Measurements from ENCODE around the gene CDC14B. TPM values are rescaled to one million over a fixed set of nuclear protein-coding genes. Genes with fewer than 3 reads are reported as not detected.
A peak's percentile ranks its signal among the peaks of the same experiment; 100 is the strongest.
"Not testable (repeated sequence)": the region's sequence is repeated elsewhere in the genome, so short reads cannot be mapped to it uniquely, and the experiment has no call there.

Gene CDC14B
- total RNA-seq, 1 experiment from 2014 or later = 23.5 TPM

DNA sequence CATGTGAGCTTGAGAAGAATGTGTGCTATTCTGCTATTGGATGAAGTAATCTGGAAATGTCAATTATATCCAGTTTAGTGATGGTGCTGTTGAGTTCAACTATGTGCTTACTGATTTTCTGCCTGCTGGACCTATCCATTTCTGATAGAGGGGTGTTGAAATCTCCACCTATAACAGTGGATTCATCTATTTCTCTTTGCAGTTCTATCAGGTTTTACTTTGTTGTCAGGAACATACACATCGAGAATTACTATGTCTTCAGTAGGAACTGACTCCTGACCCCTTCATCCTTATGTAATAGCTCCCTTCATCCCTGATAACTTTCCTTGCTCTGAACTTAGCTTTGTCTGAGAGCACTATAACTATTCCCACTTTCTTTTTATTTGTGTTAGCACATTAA lies 16.7 kb upstream of the CDC14B start:
- in situ Hi-C loops (cut with HindIII; ENCODE audit: low sequenced_read_pairs) = no loop called here
- DNase-seq (ENCODE audit: low spot score) = no peak

DNA sequence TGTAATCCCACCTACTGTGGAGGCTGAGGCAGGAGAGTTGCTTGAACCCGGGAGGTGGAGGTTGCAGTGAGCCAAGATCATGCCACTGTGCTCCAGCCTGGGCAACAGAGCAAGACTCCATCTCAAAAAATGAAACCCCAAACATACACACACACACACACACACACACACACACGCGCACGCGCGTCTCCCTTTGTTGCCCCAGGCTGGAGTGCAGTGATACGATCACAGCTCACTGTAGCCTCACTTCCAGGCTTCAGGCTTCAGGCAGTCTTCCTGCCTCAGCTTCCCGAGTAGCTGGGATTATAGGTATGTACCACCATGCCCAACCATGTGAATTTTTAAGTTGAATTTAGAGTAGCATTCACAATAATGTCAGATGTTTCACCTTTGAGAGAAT lies 13.9 kb upstream of the CDC14B start:
- in situ Hi-C loops (cut with HindIII; ENCODE audit: low sequenced_read_pairs); DNase-seq (ENCODE audit: low spot score): not testable (repeated sequence)

DNA sequence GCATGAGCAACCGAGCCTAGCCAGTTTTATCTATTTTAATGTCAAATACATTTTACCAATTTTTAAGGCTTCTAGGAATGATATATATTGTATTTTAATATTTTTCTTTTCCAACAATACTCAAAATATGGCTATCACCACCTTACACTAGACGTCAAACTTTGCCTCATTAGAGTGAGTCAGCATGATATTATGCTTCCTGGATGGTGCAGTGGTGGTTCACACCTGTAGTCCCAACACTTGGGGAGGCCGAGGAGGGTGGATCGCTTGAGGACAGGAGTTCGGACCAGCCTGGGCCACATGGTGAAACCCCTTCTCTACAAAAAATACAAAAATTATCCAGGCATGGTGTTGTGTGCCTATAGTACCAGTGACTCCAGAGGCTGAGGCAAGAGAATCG lies 7.3 kb upstream of the CDC14B start:
- no peak for DNase-seq (ENCODE audit: low spot score)
- in situ Hi-C loops (cut with HindIII; ENCODE audit: low sequenced_read_pairs) = no loop called here

DNA sequence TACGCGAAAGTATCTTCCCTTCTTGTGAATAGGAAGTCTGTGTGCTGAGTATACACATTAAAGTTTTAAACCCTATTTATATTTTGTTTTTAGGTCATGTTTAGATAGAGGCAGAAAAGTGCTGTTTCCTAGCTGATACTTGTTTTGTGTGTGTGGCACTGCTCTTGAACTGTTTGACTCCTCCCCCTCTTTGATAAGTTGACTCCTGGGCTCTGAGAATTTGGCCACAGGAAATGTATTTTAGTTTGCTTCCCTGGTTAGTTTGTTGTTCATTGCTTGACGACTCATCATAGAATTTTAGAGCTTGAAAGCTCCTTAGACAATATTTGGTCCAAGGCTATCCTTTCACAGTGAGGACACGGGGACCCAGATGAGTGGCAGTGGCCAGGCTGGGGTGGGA lies 2.0 kb upstream of the CDC14B start:
- in situ Hi-C loops (cut with HindIII; ENCODE audit: low sequenced_read_pairs) = no loop called here
- DNase-seq (ENCODE audit: low spot score) = no peak

DNA sequence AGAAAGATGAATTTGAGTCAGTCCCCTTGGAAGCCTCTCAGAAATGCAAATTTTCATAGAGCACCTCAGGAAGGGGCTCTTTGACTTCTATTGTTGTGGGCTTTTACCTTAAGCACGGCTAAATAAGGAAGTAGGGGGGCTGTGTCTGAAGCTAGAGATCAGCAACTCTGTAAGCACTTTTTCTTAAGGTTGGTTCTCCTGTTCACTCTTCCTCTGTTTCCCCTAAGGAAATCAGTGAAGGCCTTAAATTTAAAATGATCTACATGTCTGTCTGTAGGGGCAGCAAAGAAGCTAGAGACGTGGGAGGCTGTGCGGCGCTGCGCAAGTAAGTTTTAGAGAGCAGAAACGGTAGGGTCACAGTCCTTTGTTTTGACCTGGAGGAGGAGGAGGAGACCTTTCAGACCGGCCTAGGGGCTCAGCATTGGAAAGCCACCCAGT lies 1.2 kb upstream of the CDC14B start:
- in situ Hi-C loops (cut with HindIII; ENCODE audit: low sequenced_read_pairs) = no loop called here
- DNase-seq (ENCODE audit: low spot score) = no peak

DNA sequence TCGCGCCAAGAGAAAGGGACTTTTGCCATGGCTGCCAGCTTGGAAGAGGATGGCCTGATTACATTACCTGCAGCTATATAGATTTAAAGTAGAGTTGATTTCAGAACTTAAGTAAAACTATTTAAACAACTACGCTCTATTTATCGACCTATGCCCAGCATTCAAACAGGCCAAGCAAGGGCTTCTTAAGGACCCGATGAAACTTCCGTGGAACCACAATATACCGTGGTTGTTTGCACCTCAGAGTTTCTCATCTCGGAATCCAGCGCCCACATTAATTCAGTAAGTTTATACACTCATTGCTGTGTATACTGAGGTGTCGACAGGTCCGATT lies 505 bp upstream of the CDC14B start:
- no peak for DNase-seq (ENCODE audit: low spot score)
- in situ Hi-C loops (cut with HindIII; ENCODE audit: low sequenced_read_pairs) = no loop called here

DNA sequence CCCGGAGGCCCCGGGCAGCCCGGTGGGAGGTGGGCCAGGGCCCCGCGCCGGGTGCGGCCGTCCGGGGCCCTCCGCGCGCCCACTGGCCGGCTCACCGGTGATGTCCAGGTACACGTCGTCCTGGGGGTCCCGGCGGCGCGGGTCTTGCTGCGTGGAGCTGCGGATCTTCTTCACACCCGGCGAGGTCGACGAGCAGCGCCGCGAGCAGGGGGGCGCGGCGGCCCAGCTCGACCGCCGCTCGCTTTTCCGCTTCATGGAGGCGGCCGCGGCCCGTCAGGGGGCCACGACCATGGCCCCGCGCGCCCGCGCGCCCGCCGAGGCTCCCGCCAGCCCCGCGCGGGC lies 548 bp downstream of the CDC14B start:
- in situ Hi-C loops (cut with HindIII; ENCODE audit: low sequenced_read_pairs) = no loop called here

DNA sequence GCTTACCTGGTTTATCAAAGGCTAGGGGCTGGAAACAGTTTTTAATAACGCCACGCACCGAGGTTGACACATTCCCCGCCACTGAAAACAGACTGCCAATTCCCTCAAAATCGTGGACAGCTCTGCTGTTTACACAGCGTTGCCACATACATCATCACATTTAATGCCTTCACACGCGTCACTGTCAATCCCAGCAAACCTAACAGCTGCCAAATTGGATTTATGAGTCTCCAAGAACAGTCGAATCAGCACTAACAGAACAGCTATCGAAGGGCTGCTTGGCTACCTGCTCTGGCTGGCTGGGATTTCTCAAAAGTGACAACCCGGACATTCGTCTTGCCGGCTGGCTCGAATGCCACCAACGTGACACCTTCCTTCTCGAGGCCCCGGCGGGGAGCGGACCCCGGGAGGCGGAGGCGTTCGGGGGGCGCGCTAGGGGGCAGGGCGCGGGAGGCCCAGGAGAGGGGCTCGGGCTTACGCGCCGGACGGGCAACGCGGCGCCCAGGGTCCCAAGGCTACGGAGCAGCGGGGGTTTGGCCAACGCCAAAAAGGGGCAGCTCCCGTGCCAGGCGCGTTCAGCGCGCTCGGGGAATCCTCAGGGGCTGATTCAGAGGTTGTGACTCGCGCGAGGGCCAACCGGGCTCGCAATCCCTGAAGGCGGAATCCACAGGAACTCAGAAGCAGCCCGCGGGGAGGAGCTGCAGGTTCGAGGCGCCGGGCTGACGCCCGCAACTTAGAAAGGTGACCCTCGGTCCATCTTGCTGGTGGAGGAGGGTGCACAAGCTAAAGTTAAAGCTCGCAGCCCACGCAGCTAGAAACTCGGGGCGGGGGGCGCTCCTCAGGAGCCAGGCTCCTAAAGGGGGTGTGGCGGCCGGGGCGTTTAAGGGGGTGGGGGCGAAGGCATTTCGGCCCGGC lies 1.2 kb downstream of the CDC14B start:
- peak; percentile 35 for DNase-seq (ENCODE audit: low spot score)
- in situ Hi-C loops (cut with HindIII; ENCODE audit: low sequenced_read_pairs) = no loop called here

More for the DNA sequence above, 548 bp downstream of the CDC14B start:
- DNase-seq (ENCODE audit: low spot score) = no peak

DNA sequence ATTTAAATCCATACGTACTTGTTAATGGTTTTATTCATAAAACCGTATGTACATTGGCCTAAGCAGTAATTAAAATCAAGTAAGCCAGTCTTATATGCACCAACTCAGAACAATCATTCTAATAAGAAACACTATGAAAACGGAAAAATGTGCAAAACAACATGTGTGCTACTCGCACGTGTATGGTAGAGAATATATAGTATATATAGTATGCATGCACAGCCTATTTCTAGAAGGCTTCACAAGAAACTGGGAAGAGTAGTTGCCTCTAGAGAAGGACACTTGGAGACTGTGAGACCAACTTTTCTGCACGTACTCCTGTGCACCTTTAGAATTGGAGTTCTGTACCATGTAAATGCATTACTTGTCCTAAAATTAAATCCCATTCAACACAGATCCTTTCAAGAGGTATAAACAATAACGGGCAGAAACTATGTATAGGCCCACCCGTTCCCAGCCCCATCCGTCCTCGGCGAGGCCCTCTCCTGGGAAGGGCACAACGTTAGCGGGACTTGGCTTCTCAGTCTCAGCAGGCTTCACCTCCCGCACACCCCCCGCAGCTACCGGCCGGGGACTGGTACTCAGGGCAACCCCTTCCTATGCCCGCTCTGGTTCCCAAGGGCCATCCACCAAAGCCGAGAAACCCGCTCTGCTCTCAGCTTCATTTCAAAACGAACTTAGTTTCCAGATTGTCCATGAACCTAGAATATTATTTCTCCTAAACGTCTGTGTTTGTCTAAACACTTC lies 2.0 kb downstream of the CDC14B start:
- DNase-seq (ENCODE audit: low spot score) = no peak
- in situ Hi-C loops (cut with HindIII; ENCODE audit: low sequenced_read_pairs) = no loop called here

DNA sequence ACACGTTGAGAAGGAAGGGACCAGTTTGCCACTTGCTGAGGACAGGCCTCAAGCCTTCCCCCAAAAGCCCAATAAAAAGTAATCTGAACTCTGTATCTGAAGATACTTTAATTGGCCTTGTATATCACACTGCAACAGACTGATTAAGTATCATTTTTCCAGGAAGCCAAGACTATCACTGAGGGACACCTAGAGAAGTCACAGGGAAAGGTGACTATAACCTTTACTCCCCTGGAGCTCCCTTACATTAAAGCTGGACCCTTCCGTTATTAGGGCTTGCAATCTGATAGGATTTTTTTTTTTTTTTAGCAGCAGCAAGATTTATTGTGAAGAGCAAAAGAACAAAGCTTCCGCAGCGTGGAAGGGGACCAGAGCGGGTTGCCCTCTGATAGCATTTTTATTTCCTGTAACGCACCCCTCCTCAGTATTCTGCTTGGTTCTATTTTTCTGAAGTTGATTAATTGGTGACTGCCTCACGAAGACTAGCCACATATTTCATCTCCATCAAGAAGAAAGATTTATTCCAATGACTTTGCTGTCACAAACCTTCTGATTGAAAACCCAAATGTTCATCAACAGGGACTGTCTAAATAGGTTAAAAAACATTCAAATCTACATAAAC lies 2.7 kb downstream of the CDC14B start:
- DNase-seq (ENCODE audit: low spot score) = no peak
- in situ Hi-C loops (cut with HindIII; ENCODE audit: low sequenced_read_pairs) = no loop called here

DNA sequence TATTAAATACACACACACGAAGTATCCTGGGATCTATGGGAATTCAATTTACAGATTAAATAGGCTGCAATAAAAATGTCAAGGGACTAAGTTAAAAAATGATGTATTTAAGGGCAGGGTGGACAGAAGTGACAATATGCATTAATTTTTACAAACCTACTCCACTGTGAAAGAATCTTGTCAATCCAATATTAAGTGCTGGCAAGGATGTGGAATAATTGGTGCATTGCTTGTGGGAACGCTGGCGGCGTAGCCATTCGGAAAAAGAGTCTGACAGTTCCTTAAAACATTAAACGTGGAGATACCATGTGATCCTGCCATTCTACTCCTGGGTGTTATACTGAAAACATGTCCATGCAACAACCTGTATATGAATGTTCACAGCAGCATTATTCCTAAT lies 4.2 kb downstream of the CDC14B start:
- DNase-seq (ENCODE audit: low spot score) = no peak
- in situ Hi-C loops (cut with HindIII; ENCODE audit: low sequenced_read_pairs) = no loop called here

DNA sequence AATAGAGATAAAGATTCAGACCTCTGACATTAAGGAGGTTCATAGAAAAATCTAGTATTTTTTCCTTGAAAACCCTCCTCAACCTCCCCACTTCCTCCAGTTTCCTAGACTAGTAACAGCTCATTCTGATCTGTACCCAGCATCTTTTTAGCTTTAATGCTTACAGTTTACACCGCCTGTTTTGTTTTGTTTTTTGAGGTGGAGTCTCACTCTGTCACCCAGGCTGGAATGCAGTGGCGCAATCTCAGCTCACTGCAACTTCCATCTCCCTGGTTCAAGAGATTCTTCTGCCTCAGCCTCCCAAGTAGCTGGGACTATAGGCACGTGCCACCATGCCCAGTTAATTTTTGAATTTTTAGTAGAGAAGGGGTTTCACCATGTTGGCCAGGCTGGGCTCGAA lies 5.0 kb downstream of the CDC14B start:
- DNase-seq (ENCODE audit: low spot score); in situ Hi-C loops (cut with HindIII; ENCODE audit: low sequenced_read_pairs): not testable (repeated sequence)

DNA sequence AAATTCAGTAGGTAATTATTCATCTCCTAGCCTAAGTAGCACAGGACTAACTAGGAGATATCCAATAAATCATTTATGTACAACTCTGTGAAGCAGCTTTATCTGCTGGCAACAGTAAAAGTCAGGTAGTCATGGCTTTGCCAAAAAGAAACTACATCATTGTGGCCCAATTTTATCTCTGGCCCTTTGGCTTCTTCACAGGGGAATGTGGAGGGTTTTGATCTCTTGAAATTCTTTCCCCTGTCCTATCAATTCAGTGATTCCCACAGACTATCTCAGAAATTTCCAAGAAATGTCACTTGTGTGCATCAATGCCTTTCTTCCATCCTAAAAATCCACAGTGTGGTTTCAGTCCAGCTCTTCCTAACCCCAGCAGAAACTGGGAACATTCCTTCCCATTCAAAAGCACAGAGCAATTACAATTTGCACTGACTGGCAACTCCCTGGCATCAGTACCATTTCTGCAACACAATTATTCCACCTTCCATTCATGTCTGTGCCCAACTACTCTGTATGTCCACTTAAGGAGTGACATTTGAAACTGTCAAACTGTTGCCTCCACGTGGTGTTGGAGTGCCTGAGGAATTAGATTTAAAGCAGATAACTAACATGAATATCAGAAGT lies 6.6 kb downstream of the CDC14B start:
- peak; percentile 31 for DNase-seq (ENCODE audit: low spot score)
- in situ Hi-C loops (cut with HindIII; ENCODE audit: low sequenced_read_pairs) = no loop called here

DNA sequence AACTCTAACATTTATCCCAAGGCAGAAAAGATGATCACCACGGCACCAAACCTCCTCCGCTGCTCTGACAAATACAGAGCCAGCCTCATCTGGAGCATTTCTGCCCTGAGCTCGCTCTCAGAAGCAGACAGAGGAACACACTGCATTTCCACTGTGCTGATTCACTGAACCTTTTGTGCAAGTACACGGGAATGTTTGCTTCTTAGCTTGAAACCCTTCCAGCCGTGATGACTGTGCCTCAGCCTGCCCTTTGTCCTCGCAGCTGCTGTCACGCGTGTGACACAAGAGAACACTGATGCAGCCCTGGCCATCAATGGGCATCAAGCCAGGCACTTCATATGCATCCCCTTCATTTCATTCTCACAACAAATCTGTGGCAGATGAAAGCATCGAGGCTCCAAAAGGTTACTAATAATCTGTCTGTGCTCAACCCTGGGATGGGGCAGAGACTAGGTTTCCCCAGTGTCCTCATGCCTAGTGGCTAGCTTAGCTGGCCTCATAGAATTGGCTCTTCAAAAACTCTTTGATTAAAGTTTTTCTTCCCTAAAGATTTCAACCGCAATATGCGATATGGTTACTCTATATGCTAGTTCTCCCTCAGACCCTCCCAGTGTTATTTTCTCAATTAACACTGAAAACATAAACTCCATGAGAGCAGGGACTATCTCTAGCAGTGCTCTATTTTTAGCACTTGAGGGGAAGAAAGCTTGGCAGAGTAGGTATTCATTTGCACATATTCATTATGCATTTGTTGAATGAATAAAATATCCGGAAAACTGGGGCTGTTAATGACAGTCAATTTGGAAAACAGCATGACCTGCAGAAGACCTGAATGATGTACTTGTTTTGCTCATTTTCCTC lies 7.3 kb downstream of the CDC14B start:
- DNase-seq (ENCODE audit: low spot score) = peak; percentile 70

DNA sequence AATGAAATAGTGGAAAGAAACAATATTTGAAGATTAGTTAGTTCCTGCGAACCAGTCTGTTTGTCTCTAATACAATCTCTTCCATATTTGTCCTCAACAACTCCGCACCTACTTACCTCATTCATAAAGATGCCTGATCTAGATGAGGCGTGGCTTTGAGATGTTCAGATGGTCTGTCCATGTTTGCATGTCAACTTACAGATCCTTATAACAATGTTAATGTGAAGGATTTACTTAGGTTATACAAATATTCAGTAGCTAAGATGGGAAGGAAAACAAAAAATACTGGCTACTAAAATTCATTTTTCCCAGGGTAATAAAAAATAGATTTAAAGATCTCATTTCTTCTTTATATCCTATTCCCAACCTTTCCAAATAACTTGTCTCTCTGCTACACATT lies 8.3 kb downstream of the CDC14B start:
- no peak for DNase-seq (ENCODE audit: low spot score)
- in situ Hi-C loops (cut with HindIII; ENCODE audit: low sequenced_read_pairs) = no loop called here

More for the DNA sequence above, 7.3 kb downstream of the CDC14B start:
- in situ Hi-C loops (cut with HindIII; ENCODE audit: low sequenced_read_pairs) = no loop called here

DNA sequence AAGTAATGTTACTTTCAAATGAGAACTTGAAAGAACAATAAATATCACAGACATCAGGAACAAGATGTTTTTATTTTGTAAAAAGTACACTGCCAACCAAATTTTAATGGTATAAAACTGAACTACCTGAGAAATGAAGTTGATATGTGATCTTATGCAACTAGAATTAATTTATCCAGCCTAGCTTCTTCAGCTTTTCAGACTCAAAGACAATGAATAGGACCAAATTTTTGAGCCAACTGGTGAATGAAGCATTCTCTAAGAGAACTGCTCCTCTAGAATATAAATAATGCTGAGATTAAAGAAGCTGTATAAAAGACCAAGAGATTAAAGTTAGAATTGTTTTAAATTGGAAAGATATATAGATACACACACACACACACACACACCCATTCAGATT lies 9.9 kb downstream of the CDC14B start:
- DNase-seq (ENCODE audit: low spot score) = no peak
- in situ Hi-C loops (cut with HindIII; ENCODE audit: low sequenced_read_pairs) = no loop called here

DNA sequence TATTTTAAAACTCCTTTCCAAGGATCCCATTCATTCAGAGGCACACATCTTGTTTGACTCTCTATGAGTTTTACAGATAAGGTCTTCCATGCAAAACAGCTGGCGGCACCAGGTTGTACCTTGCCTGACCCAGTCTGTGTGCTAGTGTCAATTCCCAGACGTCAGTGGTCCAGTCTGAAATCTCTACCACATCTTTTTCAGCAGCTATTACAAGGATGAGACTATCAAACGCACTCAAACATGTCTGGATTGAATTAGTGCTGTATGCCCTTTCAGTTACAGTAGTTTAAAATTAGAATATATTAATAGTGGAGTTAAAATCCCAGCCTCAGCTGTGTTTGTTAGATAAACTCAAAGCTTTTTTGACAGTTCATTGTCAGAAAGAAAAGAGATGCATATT lies 11.7 kb downstream of the CDC14B start:
- in situ Hi-C loops (cut with HindIII; ENCODE audit: low sequenced_read_pairs) = no loop called here
- DNase-seq (ENCODE audit: low spot score) = no peak

DNA sequence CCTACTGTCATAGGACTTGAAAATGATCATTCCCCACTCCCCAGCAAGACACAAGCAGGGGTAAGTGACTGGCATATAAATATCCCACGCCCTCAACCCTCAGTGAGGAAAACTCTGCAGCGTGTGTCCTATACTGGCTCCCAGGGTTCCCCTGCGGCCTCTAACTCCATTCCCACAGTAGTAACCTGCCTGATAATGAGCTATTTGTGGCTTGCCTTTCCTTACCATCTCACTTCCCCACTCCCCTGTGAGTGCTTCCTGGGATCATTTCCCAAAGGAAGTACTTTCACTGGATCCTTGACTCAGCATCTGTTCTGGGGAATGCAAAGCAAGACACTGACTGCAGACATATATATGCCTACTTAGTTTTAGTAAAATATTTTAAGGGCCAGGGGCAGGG lies 14.3 kb downstream of the CDC14B start:
- in situ Hi-C loops (cut with HindIII; ENCODE audit: low sequenced_read_pairs) = no loop called here
- DNase-seq (ENCODE audit: low spot score) = no peak

DNA sequence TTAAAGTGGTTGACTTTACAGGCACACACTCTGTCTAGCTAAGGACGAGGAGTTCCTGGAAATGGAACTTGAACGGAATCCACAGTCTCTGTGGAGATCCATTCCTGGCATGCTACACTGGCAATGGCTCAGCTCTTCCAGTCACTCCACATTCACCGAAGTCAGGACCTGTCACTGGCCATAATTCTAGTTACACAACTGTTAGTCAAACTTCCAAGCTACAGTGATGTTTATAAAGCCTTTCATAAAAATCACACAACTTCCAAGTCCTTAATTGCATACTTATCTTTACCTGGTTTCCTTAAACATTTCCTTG lies 15.7 kb downstream of the CDC14B start:
- DNase-seq (ENCODE audit: low spot score) = no peak
- in situ Hi-C loops (cut with HindIII; ENCODE audit: low sequenced_read_pairs) = no loop called here
